ENCODE results near the gene RTCA.
"Not testable (repeated sequence)": the region's sequence is repeated elsewhere in the genome, so short reads cannot be mapped to it uniquely, and the experiment has no call there.

Gene RTCA

GRCh38 chr1:100261686-100262085 is 4.3 kb upstream of the RTCA start:
- no peak for DNase-seq

GRCh38 chr1:100264081-100264480 is 1.9 kb upstream of the RTCA start:
- not testable (repeated sequence) for DNase-seq

GRCh38 chr1:100265562-100265930 is 470 bp upstream of the RTCA start:
- peak; percentile 75 for DNase-seq

GRCh38 chr1:100266741-100267140 is 725 bp downstream of the RTCA start:
- DNase-seq, result peak; percentile 41

- DNase-seq, result peak; percentile 36
Measured at GRCh38 chr1:100267284-100267683, 1.3 kb downstream of the RTCA start.

GRCh38 chr1:100268202-100268601 is 2.2 kb downstream of the RTCA start:
- DNase-seq, result no peak

GRCh38 chr1:100277866-100278265 is 11.8 kb downstream of the RTCA start:
- DNase-seq, result peak; percentile 77

GRCh38 chr1:100279358-100279923 is 13.4 kb downstream of the RTCA start:
- no peak for DNase-seq

- no peak for DNase-seq
Measured at GRCh38 chr1:100279954-100280682, 14.1 kb downstream of the RTCA start.

GRCh38 chr1:100284591-100284990 is 18.6 kb downstream of the RTCA start:
- DNase-seq, result no peak

- DNase-seq, result no peak
Measured at GRCh38 chr1:100287162-100287561, 21.1 kb downstream of the RTCA start.

GRCh38 chr1:100290291-100290690 is 24.3 kb downstream of the RTCA start:
- no peak for DNase-seq

- peak; percentile 74 for DNase-seq
Measured at GRCh38 chr1:100292711-100293110, 26.7 kb downstream of the RTCA start.

- DNase-seq, result no peak
Measured at GRCh38 chr1:100296140-100296539, 30.1 kb downstream of the RTCA start.

- not testable (repeated sequence) for DNase-seq
Measured at GRCh38 chr1:100296997-100297396, 31.0 kb downstream of the RTCA start.

GRCh38 chr1:100298512-100298911 is 32.5 kb downstream of the RTCA start:
- DNase-seq, result no peak

- DNase-seq, result peak; percentile 30
Measured at GRCh38 chr1:100299521-100300222, 33.7 kb downstream of the RTCA start.

- DNase-seq, result no peak
Measured at GRCh38 chr1:100300691-100301090, 34.7 kb downstream of the RTCA start.

- no peak for DNase-seq
Measured at GRCh38 chr1:100302739-100303138, 36.7 kb downstream of the RTCA start.

GRCh38 chr1:100304227-100304626 is 38.2 kb downstream of the RTCA start:
- DNase-seq, result no peak

- DNase-seq, result no peak
Measured at GRCh38 chr1:100304921-100305320, 38.9 kb downstream of the RTCA start.

- no peak for DNase-seq
Measured at GRCh38 chr1:100305954-100306353, 39.9 kb downstream of the RTCA start.

GRCh38 chr1:100306735-100307313 is 40.8 kb downstream of the RTCA start:
- no peak for DNase-seq

- no peak for DNase-seq
Measured at GRCh38 chr1:100308777-100309176, 42.8 kb downstream of the RTCA start.
